ENCODE measurements around the gene SLC30A5.

SLC30A5 gene

GRCh38 chr5:69167929-69168328 is 74.1 kb downstream of the SLC30A5 start:
- no peak for DNase-seq (ENCODE audit: low spot score)

DNA sequence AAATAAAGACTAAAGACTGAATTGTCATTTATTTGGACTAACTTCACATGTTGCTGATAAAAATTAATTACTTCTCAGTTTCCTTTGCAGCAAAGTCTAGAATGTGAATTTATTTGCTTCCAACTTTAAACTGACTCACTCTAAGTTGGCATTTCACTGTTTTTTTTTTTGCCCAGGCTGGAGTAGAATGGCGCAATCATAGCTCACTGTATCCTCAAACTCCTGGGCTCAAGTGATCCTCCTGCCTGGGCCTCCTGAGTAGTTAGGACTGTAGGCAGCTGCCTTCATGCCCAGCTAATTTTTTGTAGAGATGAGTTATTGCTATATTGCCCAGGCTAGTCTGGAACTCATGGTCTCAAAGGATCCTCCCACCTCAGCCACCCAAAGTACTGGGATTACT is 76.7 kb downstream of the SLC30A5 start:
- DNase-seq (ENCODE audit: low spot score), result no peak

DNA sequence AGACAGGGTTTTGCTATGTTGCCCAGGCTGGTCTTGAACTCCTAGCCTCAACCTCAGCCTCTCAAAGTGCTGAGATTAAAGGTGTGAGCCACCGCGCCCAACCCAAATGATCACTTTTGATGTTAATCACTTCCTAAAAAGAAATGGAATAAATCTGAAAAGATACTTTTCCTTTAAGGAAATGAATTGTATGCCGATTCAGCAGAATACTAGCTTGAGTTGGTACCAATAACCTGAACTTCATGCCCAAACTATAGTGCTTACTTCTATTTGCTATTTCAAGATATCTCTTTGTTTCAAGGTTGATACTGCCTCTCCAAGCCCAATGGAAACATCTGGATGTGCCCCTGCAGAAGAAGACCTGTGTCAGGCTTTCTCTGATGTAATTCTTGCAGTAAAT is 77.2 kb downstream of the SLC30A5 start:
- no peak for DNase-seq (ENCODE audit: low spot score)

All from kidney capillary endothelial cell (primary cell).